Peyer's patch (tissue), 4 donors: ENCODE data around the gene SMOC1.

Experiments
- POLR2A ChIP-seq, 2 donors: fragments of 450-650 bp; IDR thresholded peaks; one replicate each; pipeline ENCODE4 v1.5.1; 2017; ENCODE audit warnings: antibody characterized with exemption in 2 of 2, mild to moderate bottlenecking in 2 of 2, moderate library complexity in 2 of 2
- TF ChIP-seq, protein P1 (sequence below), 6 experiments: fragments of 450-650 bp in 4 of 6; fragments of 200-600 bp in 2 of 6; sonication (generic) in 1 of 6; IDR thresholded peaks; one replicate each; pipeline ENCODE4 v1.5.1; 2017 to 2019; ENCODE audit warnings: antibody characterized with exemption in 6 of 6, mild to moderate bottlenecking in 3 of 6, moderate library complexity in 1 of 6

GRCh38 chr14:69910871-69911270 lies 31.7 kb downstream of the SMOC1 start:
- TF ChIP-seq, protein P1, sequence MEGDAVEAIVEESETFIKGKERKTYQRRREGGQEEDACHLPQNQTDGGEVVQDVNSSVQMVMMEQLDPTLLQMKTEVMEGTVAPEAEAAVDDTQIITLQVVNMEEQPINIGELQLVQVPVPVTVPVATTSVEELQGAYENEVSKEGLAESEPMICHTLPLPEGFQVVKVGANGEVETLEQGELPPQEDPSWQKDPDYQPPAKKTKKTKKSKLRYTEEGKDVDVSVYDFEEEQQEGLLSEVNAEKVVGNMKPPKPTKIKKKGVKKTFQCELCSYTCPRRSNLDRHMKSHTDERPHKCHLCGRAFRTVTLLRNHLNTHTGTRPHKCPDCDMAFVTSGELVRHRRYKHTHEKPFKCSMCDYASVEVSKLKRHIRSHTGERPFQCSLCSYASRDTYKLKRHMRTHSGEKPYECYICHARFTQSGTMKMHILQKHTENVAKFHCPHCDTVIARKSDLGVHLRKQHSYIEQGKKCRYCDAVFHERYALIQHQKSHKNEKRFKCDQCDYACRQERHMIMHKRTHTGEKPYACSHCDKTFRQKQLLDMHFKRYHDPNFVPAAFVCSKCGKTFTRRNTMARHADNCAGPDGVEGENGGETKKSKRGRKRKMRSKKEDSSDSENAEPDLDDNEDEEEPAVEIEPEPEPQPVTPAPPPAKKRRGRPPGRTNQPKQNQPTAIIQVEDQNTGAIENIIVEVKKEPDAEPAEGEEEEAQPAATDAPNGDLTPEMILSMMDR (IDR thresholded peaks at IDR 0.05): no peak
- no peak for TF ChIP-seq POLR2A (IDR thresholded peaks at IDR 0.05)
